ENCODE results near the gene GADD45GIP1.

The GADD45GIP1 gene

DNA sequence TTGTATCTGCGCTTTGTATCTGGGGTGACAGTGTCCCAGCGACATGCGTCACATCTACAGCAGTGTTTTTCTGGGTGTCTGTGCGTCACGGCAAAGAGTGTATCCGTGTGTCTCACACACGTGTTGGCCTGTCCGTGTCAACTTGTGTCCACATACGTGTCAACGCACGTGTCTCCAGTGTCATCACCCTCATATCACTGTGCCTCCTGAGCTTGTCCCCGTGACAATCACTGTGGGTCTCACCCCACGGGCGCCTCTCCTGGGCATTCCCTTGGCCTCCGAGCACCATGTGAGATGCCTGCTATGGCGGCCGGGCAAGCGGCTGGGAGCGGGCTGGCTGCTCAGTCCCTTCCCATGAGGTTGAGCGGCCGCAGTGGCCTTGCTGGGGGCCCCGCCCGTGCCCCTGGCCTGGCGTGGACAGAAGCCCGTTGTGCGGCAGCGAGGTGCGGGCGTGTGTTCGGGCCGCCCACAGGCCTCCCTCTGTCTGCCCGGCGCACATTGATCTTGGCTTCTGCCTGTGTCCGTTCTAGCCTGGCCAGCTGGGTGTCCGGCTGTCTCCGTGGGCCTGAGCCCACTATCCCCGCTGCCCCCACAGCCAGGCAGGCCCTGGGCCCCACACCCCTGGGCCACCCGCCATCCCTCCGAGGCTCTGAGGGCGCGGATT, 44.6 kb upstream of the GADD45GIP1 start:
- peak overlapping the region; percentile 100 for H3K27ac ChIP-seq
- TF ChIP-seq, protein P1, sequence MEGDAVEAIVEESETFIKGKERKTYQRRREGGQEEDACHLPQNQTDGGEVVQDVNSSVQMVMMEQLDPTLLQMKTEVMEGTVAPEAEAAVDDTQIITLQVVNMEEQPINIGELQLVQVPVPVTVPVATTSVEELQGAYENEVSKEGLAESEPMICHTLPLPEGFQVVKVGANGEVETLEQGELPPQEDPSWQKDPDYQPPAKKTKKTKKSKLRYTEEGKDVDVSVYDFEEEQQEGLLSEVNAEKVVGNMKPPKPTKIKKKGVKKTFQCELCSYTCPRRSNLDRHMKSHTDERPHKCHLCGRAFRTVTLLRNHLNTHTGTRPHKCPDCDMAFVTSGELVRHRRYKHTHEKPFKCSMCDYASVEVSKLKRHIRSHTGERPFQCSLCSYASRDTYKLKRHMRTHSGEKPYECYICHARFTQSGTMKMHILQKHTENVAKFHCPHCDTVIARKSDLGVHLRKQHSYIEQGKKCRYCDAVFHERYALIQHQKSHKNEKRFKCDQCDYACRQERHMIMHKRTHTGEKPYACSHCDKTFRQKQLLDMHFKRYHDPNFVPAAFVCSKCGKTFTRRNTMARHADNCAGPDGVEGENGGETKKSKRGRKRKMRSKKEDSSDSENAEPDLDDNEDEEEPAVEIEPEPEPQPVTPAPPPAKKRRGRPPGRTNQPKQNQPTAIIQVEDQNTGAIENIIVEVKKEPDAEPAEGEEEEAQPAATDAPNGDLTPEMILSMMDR (conservative IDR thresholded peaks at IDR 0.05) = no peak
- TF ChIP-seq ZFX (IDR thresholded peaks at IDR 0.05) = peak; percentile 68

DNA sequence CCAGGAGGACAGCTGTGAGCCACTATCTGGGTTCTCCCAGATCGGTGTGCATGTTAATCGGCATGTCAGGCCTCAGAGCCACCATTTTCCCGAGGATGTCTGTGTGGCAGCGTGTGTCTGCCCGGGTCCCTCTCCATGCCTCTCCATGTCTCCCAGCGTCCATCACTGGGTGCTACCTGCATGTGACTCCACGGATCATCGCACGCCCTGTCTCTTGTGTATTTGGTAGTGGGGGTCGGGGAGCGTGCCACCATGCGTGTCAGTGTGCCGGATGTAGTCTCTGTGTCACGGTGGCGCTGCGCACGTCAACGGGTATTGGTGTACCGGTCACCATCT, 44.1 kb upstream of the GADD45GIP1 start:
- peak overlapping the region; percentile 100 for H3K27ac ChIP-seq
- TF ChIP-seq, protein P1 (conservative IDR thresholded peaks at IDR 0.05) = no peak

DNA sequence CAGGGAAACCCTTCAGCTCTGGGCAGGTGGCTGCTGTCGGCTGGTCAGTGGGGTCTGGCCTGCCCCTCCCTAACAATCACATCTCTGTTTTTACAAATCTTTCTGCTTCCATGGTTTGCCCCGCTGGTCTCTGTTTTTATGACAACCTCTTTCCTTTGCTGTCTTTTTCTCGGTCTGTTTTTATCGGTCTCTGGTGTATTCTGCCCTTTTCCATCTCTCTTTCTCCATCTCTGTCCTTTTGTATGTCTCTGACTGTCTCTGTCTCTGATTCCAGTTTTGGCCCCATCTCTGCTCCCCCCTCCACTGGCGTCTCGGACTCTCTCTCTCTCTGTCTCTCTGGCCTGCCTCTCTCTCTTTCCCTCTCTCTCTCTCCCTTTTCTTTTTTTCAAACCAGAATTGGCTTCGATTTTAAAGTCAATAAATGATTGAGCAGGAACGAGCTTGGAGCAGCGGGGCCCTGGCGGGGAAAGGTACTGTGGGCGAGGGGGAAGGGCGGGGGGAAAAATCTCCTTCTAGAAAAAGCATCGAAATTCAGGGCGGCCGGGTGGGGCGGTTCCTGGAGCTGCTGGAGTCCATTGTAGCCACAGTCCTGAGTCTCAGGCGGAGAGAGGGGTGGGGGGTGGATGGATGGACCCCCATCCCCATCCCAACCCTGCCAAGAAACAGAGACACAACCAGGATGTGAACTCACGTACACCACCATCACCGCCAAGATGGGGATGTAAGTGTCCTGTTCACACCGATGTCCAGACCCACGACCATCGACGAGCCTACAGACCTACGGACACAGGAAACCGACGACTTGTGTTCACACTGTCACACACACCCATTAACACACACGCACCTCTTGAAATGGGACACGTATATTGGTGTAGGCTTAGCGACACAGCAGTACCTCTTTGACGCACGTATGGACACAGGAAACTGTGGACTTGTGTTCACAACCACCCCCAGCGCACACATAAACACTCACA, 41.2 kb upstream of the GADD45GIP1 start:
- no peak for TF ChIP-seq ZFX (IDR thresholded peaks at IDR 0.05)
- TF ChIP-seq, protein P1 (conservative IDR thresholded peaks at IDR 0.05) = no peak
- H3K27ac ChIP-seq = peak overlapping the region; percentile 100

DNA sequence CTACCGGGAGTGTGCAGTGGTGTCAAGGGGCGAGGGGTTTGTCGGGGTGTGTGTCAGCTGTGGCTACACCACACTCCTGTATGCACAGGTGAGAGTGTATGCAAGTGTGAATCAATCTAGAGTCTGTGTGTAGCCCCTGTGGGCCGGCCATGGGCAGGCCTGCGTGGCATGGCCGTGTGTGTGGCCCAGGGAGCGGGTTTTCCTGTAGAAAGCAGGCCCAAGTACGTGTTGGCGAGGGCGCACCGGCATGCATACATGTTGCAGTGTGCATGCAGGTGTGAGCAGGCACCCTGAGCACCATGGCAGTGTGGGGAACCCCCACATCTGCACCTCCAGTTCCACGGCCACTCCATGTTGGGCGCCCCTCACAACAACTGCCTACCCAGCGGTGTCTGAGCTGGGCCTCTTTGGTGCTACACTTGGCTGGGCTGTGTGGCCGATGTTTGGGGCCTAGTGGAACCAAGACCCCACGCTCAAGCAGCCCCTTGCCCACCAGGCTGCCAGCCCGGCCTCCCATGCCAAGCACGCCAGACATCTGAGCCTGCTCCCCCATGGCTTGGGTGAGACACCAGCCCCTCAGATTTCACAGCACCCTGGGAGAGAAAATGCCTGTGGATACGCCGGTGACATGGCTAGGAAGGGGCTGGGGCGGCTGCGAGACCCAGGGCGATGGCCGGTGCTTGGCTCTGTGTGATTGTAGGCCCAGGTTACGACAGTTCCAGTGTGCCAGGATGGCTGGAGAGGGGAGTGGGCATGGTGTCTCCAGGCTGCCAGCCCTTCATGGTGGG, 40.4 kb upstream of the GADD45GIP1 start:
- TF ChIP-seq, protein P1 (conservative IDR thresholded peaks at IDR 0.05) = no peak
- peak; percentile 75 for TF ChIP-seq ZFX (IDR thresholded peaks at IDR 0.05)
- peak overlapping the region; percentile 100 for H3K27ac ChIP-seq

DNA sequence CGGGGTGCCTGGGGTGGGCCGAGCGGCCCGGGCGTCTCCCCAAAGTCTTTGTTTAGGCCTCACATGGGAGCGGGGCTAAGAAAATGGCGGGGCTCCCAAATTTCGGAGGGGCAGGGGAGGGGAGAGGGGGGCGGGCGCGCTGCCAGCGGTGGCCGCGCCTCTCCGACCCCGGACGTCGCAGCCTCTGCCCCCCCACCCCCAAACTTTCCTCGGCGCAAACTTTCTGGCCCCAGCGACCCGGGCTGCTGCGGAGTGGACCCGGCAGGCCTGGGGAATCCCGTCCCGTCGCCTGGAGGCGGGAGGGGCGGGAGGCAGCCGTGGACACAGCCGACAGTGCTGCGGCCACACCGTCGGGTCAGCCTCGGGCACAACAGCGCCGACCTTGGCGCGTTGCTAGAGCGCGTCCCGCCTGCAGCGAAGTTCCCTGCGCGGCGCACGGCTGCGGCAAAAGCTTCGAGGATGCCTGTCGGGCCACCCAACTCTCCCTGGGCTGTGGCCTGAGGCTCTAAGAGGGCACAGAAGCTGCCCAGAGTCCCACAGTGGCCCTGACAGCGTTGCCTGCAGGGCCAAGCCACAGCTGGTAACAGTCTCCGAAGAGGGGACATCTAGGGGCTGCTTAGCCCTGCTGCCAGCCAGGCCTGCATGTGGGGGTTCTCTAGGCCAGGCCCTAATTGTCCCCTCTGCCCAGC, 39.5 kb upstream of the GADD45GIP1 start:
- TF ChIP-seq, protein P1 (conservative IDR thresholded peaks at IDR 0.05) = no peak
- TF ChIP-seq ZFX (IDR thresholded peaks at IDR 0.05) = no peak

DNA sequence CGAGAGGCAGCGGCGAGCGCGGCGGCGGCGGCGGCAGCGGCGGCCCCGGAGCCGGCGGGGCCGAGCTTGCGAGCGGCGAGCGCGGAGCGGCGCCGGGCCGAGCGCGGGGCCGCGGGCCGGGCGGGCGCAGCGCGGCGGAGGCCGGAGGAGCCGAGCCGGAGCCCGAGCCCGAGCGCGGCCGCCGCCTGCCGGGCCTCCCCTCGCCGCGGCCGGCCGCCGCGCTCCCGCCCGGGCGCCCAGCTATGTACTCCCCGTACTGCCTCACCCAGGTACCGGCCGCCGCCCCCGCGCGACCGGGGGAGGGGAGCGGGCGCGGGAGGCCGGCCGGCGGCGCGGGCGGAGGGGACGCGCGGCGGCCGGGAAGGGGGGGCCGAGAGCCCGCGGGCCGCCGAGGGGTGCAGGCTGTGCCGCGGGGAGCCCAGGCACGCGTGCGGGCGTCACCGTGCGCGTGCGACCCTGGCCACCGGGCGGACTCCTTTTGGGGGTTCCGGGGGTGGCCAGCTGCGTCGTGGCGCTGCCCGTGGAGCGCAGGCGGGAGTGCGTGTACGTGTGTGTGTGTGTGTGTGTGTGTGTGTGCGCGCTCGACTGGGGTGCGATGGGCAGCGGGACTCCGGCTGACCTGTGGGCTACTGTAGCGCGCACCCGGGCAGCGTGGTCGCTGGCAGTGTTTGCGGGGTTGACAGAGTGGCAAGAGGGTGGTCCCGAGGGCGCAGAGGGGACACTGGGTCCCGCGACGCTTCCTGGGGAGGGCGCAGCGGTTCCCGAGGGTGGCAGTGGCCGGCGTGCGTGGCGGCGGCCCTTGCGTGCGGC, 38.8 kb upstream of the GADD45GIP1 start:
- no peak for TF ChIP-seq ZFX (IDR thresholded peaks at IDR 0.05)
- TF ChIP-seq, protein P1 (conservative IDR thresholded peaks at IDR 0.05) = no peak
- H3K27ac ChIP-seq = peak overlapping the region; percentile 100

More for the DNA sequence above, 39.5 kb upstream of the GADD45GIP1 start:
- H3K27ac ChIP-seq = peak overlapping the region; percentile 100
